Lower leg skin (tissue), 3 donors: ENCODE measurements around the gene CSRP2.

Experiments used
- CTCF ChIP-seq, 3 donors: fragments of 450-650 bp; IDR thresholded peaks; one replicate each; pipeline ENCODE4 v1.5.1; 2016; ENCODE audit warnings: antibody characterized with exemption in 3 of 3, mild to moderate bottlenecking in 3 of 3, moderate library complexity in 2 of 3
- POLR2A ChIP-seq, 2 donors: fragments of 450-650 bp; IDR thresholded peaks; one replicate each; pipeline ENCODE4 v1.6.1; 2016 to 2017; ENCODE audit warnings: antibody characterized with exemption in 2 of 2, mild to moderate bottlenecking in 1 of 2, moderate library complexity in 1 of 2

DNA sequence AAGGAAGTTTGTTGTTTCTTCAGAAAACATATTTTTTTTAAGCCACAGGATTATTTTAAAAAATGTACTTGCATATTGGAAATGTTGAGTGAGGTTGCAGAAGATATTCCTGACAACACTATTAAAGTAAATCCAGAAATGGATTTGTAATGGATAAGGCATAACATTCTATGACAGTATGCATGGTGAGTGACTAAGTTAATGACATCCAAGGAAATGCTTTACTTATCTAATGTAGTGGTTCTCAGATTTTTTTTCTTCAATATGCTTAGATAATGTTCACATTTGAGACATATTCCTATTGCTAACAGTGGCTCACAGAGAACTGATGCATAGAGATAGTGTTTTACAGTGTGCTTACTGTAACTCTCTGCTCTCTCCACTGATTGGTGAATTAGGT, 65.6 kb downstream of the CSRP2 start:
- TF ChIP-seq CTCF (IDR thresholded peaks at IDR 0.05) (no peak), POLR2A (IDR thresholded peaks at IDR 0.05) (no peak)
